ENCODE data around the gene MCM6. TPM values are rescaled to one million over a fixed set of nuclear protein-coding genes. Genes with fewer than 3 reads are reported as not detected.
A peak's percentile ranks its signal among the peaks of the same experiment; 100 is the strongest.

MCM6 gene
- total RNA-seq, 1 experiment from 2014 or later, result 84.8 TPM

DNA sequence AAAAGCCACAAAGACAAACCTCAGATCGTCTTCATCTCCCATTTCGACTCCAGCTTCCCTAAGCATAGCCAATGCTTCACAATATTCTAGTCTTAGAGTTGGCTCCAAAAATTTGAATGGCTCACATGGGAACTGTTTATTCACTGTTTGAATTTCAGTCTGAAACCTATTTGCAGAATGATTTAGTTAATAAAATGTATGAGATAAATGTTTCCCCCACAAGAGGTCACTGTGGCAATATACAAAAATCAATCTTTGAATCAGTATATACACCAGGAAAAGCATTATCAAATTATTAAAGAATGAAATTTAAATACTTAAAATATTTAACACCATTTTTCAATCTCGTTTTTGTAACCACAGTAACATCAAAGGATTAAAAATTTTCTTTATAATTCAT lies 40.0 kb upstream of the MCM6 start:
- Histone ChIP-seq H2AFZ (ENCODE audit: low read depth, low read length, poor library complexity, severe bottlenecking) (no peak overlapping the region), H3K4me1 (ENCODE audit: control insufficient read depth in 1 of 2, insufficient read depth in 2 of 2, low read length in 2 of 2) (no peaks in the 10 kb centered on the region), H3K27me3 (ENCODE audit: insufficient read depth, low read length) (no peaks in the 10 kb centered on the region), H3K27ac (ENCODE audit: low read depth, low read length) (no peak overlapping the region), H3K36me3 (ENCODE audit: control insufficient read depth in 1 of 2, insufficient read depth in 2 of 2, low read length in 2 of 2) (peaks cover 5 to 11% of the 10 kb centered on the region in 2 experiments; a peak in 2 of 4 replicates), H3K9me3 (ENCODE audit: control insufficient read depth in 1 of 2, insufficient read depth in 1 of 2, low read depth in 1 of 2, low read length in 2 of 2) (no peaks in the 10 kb centered on the region), H3K9ac (ENCODE audit: low read length) (no peak overlapping the region), H3K4me2 (ENCODE audit: low read length) (no peak overlapping the region), H3K9me2 (ENCODE audit: insufficient read depth) (no peaks in the 10 kb centered on the region), H3K4me3 (replicated peaks in 1 of 2; ENCODE audit: low read depth in 1 of 2, low read length in 2 of 2) (no peak overlapping the region), H4K20me1 (ENCODE audit: insufficient read depth) (no peaks in the 10 kb centered on the region), H3K79me2 (ENCODE audit: insufficient read depth, low read length) (no peaks in the 10 kb centered on the region)
- intact Hi-C loops (cut with micrococcal nuclease), result loop anchor here (1.0 to 10.0 kb wide), 3 partner anchors 199 to 1921 kb away; partner anchors contain the start of gene CXCR4
- peak; percentile 13 for DNase-seq (ENCODE audit: low read depth, low spot score)
- BruUV-seq (replicated peaks), result no TSS peak
- ATAC-seq, result peak; percentile 50; the same call in 1 of the 2 replicates
- ChIA-PET CTCF (interaction anchor here (1.0 to 3.0 kb wide), 3 partner anchors 461 to 468 kb away, joined by 4 to 17 read pairs (median 12); no protein-coding TSS in a partner anchor), POLR2A (no interaction called here), RAD21 (ENCODE audit: low non-redundant PET in 1 of 2, low total read pairs in 2 of 2, uncharacterized antibody in 2 of 2, unreplicated experiment in 2 of 2) (no interaction called here)
- TF ChIP-seq MAX (IDR thresholded peaks at IDR 0.05), result no peak
- peak; percentile 76 for TF ChIP-seq RAD21 (IDR thresholded peaks at IDR 0.05; ENCODE audit: low read depth)
- TF ChIP-seq, protein P1, sequence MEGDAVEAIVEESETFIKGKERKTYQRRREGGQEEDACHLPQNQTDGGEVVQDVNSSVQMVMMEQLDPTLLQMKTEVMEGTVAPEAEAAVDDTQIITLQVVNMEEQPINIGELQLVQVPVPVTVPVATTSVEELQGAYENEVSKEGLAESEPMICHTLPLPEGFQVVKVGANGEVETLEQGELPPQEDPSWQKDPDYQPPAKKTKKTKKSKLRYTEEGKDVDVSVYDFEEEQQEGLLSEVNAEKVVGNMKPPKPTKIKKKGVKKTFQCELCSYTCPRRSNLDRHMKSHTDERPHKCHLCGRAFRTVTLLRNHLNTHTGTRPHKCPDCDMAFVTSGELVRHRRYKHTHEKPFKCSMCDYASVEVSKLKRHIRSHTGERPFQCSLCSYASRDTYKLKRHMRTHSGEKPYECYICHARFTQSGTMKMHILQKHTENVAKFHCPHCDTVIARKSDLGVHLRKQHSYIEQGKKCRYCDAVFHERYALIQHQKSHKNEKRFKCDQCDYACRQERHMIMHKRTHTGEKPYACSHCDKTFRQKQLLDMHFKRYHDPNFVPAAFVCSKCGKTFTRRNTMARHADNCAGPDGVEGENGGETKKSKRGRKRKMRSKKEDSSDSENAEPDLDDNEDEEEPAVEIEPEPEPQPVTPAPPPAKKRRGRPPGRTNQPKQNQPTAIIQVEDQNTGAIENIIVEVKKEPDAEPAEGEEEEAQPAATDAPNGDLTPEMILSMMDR (IDR thresholded peaks at IDR 0.05 in 2 of 3, conservative IDR thresholded peaks at IDR 0.05 in 1 of 3; ENCODE audit: borderline replicate concordance in 1 of 3, insufficient read depth in 1 of 3, low read depth in 2 of 3, low read length in 2 of 3), result peak; percentile 27 to 53 (median 44); a peak in 4 of 6 replicates

- RAD21 ChIA-PET (ENCODE audit: low non-redundant PET in 1 of 2, low total read pairs in 2 of 2, uncharacterized antibody in 2 of 2, unreplicated experiment in 2 of 2), result interaction anchor here (0.6 to 1.2 kb wide), 3 partner anchors 261 to 470 kb away, joined by 3 to 10 read pairs (median 6); no protein-coding TSS in a partner anchor
- POLR2A ChIA-PET, result interaction anchor here (1.4 kb wide), 1 partner anchor 470 kb away, joined by 4 read pairs; no protein-coding TSS in a partner anchor
- Histone ChIP-seq H3K4me1 (ENCODE audit: control insufficient read depth in 1 of 2, insufficient read depth in 2 of 2, low read length in 2 of 2) (no peaks in the 10 kb centered on the region), H3K27ac (ENCODE audit: low read depth, low read length) (no peak overlapping the region; the same call in 1 of the 2 replicates), H3K79me2 (ENCODE audit: insufficient read depth, low read length) (no peaks in the 10 kb centered on the region), H3K4me3 (replicated peaks in 1 of 2; ENCODE audit: low read depth in 1 of 2, low read length in 2 of 2) (no peak overlapping the region), H4K20me1 (ENCODE audit: insufficient read depth) (no peaks in the 10 kb centered on the region), H2AFZ (ENCODE audit: low read depth, low read length, poor library complexity, severe bottlenecking) (no peak overlapping the region), H3K27me3 (ENCODE audit: insufficient read depth, low read length) (no peaks in the 10 kb centered on the region), H3K4me2 (ENCODE audit: low read length) (no peak overlapping the region), H3K9ac (ENCODE audit: low read length) (no peak overlapping the region), H3K9me2 (ENCODE audit: insufficient read depth) (no peaks in the 10 kb centered on the region), H3K9me3 (ENCODE audit: control insufficient read depth in 1 of 2, insufficient read depth in 1 of 2, low read depth in 1 of 2, low read length in 2 of 2) (no peaks in the 10 kb centered on the region), H3K36me3 (ENCODE audit: control insufficient read depth in 1 of 2, insufficient read depth in 2 of 2, low read length in 2 of 2) (peaks cover 13 to 20% of the 10 kb centered on the region in 2 experiments; a peak in 3 of 4 replicates)
- DNase-seq (ENCODE audit: low read depth, low spot score), result no peak
- no TSS peak for BruUV-seq (replicated peaks)
- intact Hi-C loops (cut with micrococcal nuclease), result loop anchor here (10.0 kb wide), 1 partner anchor 200 kb away; the partner anchor contains the start of gene CXCR4
- ATAC-seq, result no peak
- TF ChIP-seq EZH2phosphoT487 (IDR thresholded peaks at IDR 0.05; ENCODE audit: borderline replicate concordance), result no peak
- TF ChIP-seq SIN3A (IDR thresholded peaks at IDR 0.05; ENCODE audit: low read depth), result no peak
- TF ChIP-seq RAD21 (IDR thresholded peaks at IDR 0.05; ENCODE audit: low read depth), result no peak
- TF ChIP-seq MAX (IDR thresholded peaks at IDR 0.05), result no peak
- TF ChIP-seq EGR1 (IDR thresholded peaks at IDR 0.05; ENCODE audit: low read depth), result no peak
- TF ChIP-seq, protein P2, sequence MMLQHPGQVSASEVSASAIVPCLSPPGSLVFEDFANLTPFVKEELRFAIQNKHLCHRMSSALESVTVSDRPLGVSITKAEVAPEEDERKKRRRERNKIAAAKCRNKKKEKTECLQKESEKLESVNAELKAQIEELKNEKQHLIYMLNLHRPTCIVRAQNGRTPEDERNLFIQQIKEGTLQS (IDR thresholded peaks at IDR 0.05), result no peak
- no peak for TF ChIP-seq CEBPB (IDR thresholded peaks at IDR 0.05; ENCODE audit: low read depth)
- TF ChIP-seq, protein P1 (IDR thresholded peaks at IDR 0.05 in 2 of 3, conservative IDR thresholded peaks at IDR 0.05 in 1 of 3; ENCODE audit: borderline replicate concordance in 1 of 3, insufficient read depth in 1 of 3, low read depth in 2 of 3, low read length in 2 of 3), result no peak
- no peak for TF ChIP-seq TCF7L2 (IDR thresholded peaks at IDR 0.05; ENCODE audit: borderline replicate concordance, extremely low read depth, insufficient read depth, insufficient read length)
- CTCF ChIA-PET, result interaction anchor here (0.7 to 3.0 kb wide), 13 partner anchors 8 to 926 kb away, joined by 3 to 44 read pairs (median 4); no protein-coding TSS in a partner anchor
These were observed 38.2 kb upstream of the MCM6 start for GRCh38 chr2:135914485-135914884.

Data from HCT116 (cell line).